IMR-90 (cell line): Measurements from ENCODE around the gene CENPM.

Experiments used
- CHD1 ChIP-seq: IDR thresholded peaks from 2 replicates; pipeline ENCODE4 v1.6.1; 2012; ENCODE audit warnings: low read depth, low read length, improper control_type of control experiment
- POLR2A ChIP-seq: IDR thresholded peaks from 2 replicates; pipeline ENCODE4 v1.6.1; 2012; ENCODE audit warnings: mild to moderate bottlenecking, low read depth, low read length
- TF ChIP-seq, protein P1 (sequence below): conservative IDR thresholded peaks from 2 replicates; pipeline ENCODE4 v1.5.1; 2012; ENCODE audit warnings: mild to moderate bottlenecking, low read depth, low read length, improper control_type of control experiment

DNA sequence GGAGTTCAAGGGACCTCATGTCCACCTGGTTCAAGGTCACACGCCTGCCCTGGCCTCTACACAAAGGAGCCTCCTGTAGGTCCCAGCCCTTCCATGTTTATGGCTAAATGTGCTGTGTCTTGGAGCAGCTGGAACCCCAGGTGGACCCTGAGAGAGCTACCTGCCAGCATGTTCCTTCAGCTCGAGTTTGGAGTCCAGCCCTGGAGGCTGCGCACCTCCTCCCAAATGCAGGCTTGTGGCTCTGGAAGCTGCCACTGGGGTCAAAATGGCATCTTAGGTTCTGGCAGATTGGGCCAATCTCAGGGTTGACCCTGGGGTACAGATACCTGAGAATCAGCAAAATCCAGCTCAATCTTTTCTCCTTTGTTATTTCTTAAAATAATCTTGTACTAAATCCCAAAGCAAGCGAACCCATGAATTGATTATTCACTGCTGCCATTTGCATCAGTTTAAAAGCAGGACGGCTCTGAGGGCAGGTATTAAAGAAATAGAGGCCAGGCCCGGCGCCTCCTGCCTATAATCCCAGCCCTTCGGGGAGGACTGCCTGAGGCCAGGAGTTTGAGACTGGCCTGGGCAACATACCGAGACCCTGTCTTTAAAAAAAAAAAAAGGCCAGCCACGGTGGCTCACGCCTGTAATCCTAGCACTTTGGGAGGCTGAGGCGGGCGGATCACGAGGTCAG lies 23.2 kb downstream of the CENPM start:
- no peak for TF ChIP-seq POLR2A
- TF ChIP-seq, protein P1, sequence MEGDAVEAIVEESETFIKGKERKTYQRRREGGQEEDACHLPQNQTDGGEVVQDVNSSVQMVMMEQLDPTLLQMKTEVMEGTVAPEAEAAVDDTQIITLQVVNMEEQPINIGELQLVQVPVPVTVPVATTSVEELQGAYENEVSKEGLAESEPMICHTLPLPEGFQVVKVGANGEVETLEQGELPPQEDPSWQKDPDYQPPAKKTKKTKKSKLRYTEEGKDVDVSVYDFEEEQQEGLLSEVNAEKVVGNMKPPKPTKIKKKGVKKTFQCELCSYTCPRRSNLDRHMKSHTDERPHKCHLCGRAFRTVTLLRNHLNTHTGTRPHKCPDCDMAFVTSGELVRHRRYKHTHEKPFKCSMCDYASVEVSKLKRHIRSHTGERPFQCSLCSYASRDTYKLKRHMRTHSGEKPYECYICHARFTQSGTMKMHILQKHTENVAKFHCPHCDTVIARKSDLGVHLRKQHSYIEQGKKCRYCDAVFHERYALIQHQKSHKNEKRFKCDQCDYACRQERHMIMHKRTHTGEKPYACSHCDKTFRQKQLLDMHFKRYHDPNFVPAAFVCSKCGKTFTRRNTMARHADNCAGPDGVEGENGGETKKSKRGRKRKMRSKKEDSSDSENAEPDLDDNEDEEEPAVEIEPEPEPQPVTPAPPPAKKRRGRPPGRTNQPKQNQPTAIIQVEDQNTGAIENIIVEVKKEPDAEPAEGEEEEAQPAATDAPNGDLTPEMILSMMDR = no peak
- no peak for TF ChIP-seq CHD1
